HCT116 (cell line): ENCODE measurements around the gene CRIP3. TPM values are rescaled to one million over a fixed set of nuclear protein-coding genes. Genes with fewer than 3 reads are reported as not detected.

Experiments
- ATAC-seq: fragments of 200-7000 bp; cut with Tn5 transposase; 2 replicates; pipeline ENCODE4 v1.9.1; 2020; ENCODE audit warnings: mild to moderate bottlenecking, moderate library complexity
- BruUV-seq: library from RNA; stranded (reverse); fragments of 400-500 nt; replicated peaks from 2 replicates; lab custom pipeline; 2021; lab: Mats Ljungman, UMichigan
- CTCF ChIA-PET: fragments of 300-600 bp; sonication (Branson Sonifier 250); formaldehyde crosslinking; loops from one replicate; lab custom pipeline; 2021; ENCODE audit warnings: antibody characterized with exemption; lab: Charles Lee
- POLR2A ChIA-PET: fragments of 300-600, 350-600 bp; sonication (Branson Sonifier 250); formaldehyde crosslinking; loops from one replicate; lab custom pipeline; 2021; ENCODE audit warnings: antibody characterized with exemption; lab: Charles Lee
- RAD21 ChIA-PET, 2 experiments: fragments of 300-600 bp; sonication (Branson Sonifier 250); formaldehyde crosslinking; loops; one replicate each; lab custom pipeline; 2023; ENCODE audit warnings: low total read pairs in 2 of 2; ENCODE audit not compliant: uncharacterized antibody in 2 of 2, unreplicated experiment in 2 of 2, low non-redundant PET in 1 of 2; lab: Charles Lee
- DNase-seq: peaks from one replicate; pipeline ENCODE4 v3.0.0-alpha.2; 2010; ENCODE audit warnings: low read depth, low spot score
- H2AFZ ChIP-seq: fragments of 200-600 bp; shearing (Covaris generic), sonication (generic); 2 replicates; pipeline ENCODE4 v1.6.1; 2017; ENCODE audit warnings: low read depth, mixed run types, mixed read lengths, antibody characterized with exemption, low read length; ENCODE audit not compliant: poor library complexity, severe bottlenecking
- H3K27ac ChIP-seq: 2 replicates; pipeline ENCODE4 v1.5.1; 2012; ENCODE audit warnings: low read depth, low read length
- H3K27me3 ChIP-seq: fragments of 200-600 bp; sonication (generic); 2 replicates; pipeline ENCODE4 v1.6.1; 2016; ENCODE audit warnings: mixed run types, low read length, mixed read lengths; ENCODE audit not compliant: insufficient read depth
- H3K36me3 ChIP-seq, 2 experiments: fragments of 200-500 bp in 1 of 2; fragments of 200-600 bp in 1 of 2; sonication (Bioruptor generic) in 1 of 2; sonication (generic) in 1 of 2; 2 replicates each; pipeline versions ENCODE4 v1.5.1 to v1.6.1; 2014 to 2016; ENCODE audit warnings: low read length in 2 of 2, inconsistent platforms in 1 of 2, mixed read lengths in 1 of 2, mixed run types in 1 of 2; ENCODE audit not compliant: insufficient read depth in 2 of 2, control insufficient read depth in 1 of 2
- H3K4me1 ChIP-seq, 2 experiments: fragments of 200-600 bp in 1 of 2; sonication (generic) in 1 of 2; 2 replicates each; pipeline versions ENCODE4 v1.5.1 to v1.6.1; 2012 to 2017; ENCODE audit warnings: low read length in 2 of 2, inconsistent platforms in 1 of 2, mild to moderate bottlenecking in 1 of 2, mixed read lengths in 1 of 2, mixed run types in 1 of 2, moderate library complexity in 1 of 2; ENCODE audit not compliant: insufficient read depth in 2 of 2, control insufficient read depth in 1 of 2
- H3K4me2 ChIP-seq: fragments of 200-600 bp; sonication (generic); 2 replicates; pipeline ENCODE4 v1.6.1; 2017; ENCODE audit warnings: mixed run types, low read length, mixed read lengths
- H3K4me3 ChIP-seq, 2 experiments: fragments of 200-600 bp in 1 of 2; sonication (generic) in 1 of 2; replicated peaks in 1 of 2; 2 replicates each; pipeline ENCODE4 v1.5.1; 2011 to 2016; ENCODE audit warnings: low read length in 2 of 2, control low read depth in 1 of 2, low read depth in 1 of 2, mild to moderate bottlenecking in 1 of 2, mixed read lengths in 1 of 2, mixed run types in 1 of 2
- H3K79me2 ChIP-seq: fragments of 200-600 bp; sonication (generic); 2 replicates; pipeline ENCODE4 v1.6.1; 2017; ENCODE audit warnings: mild to moderate bottlenecking, mixed run types, low read length, moderate library complexity, mixed read lengths; ENCODE audit not compliant: insufficient read depth
- H3K9ac ChIP-seq: fragments of 200-600 bp; sonication (generic); 2 replicates; pipeline ENCODE4 v1.6.1; 2016; ENCODE audit warnings: low read length, mixed read lengths
- H3K9me2 ChIP-seq: fragments of 200-600 bp; sonication (generic), shearing (Covaris generic); 2 replicates; pipeline ENCODE4 v1.6.1; 2017; ENCODE audit warnings: mixed run types, mild to moderate bottlenecking, moderate library complexity; ENCODE audit not compliant: insufficient read depth
- H3K9me3 ChIP-seq, 2 experiments: fragments of 200-500 bp in 1 of 2; fragments of 200-600 bp in 1 of 2; sonication (Bioruptor generic) in 1 of 2; sonication (generic) in 1 of 2; 2 replicates each; pipeline ENCODE4 v1.6.1; 2014 to 2017; ENCODE audit warnings: low read length in 2 of 2, mixed read lengths in 2 of 2, inconsistent platforms in 1 of 2, low read depth in 1 of 2, mild to moderate bottlenecking in 1 of 2, mixed run types in 1 of 2, moderate library complexity in 1 of 2; ENCODE audit not compliant: control insufficient read depth in 1 of 2, insufficient read depth in 1 of 2
- H4K20me1 ChIP-seq: fragments of 200-600 bp; sonication (generic), shearing (Covaris generic); 2 replicates; pipeline ENCODE4 v1.6.1; 2017; ENCODE audit warnings: mixed run types, mild to moderate bottlenecking, moderate library complexity; ENCODE audit not compliant: insufficient read depth
- CBX3 ChIP-seq: IDR thresholded peaks from 2 replicates; pipeline ENCODE4 v1.6.1; 2012; ENCODE audit warnings: low read depth
- EZH2 ChIP-seq: fragments of 200-600 bp; sonication (generic); IDR thresholded peaks from 2 replicates; pipeline ENCODE4 v1.6.1; 2017; ENCODE audit warnings: antibody characterized with exemption, mixed run types
- EZH2phosphoT487 ChIP-seq: fragments of 200-600 bp; IDR thresholded peaks from 2 replicates; pipeline ENCODE4 v1.6.1; 2018; ENCODE audit warnings: antibody characterized with exemption, borderline replicate concordance
- JUND ChIP-seq: IDR thresholded peaks from 2 replicates; pipeline ENCODE4 v1.6.1; 2012
- MAX ChIP-seq: IDR thresholded peaks from 2 replicates; pipeline ENCODE4 v1.6.1; 2012
- REST ChIP-seq: IDR thresholded peaks from 2 replicates; pipeline ENCODE4 v1.6.1; 2012; ENCODE audit warnings: low read depth
- SIN3A ChIP-seq: IDR thresholded peaks from 2 replicates; pipeline ENCODE4 v1.6.1; 2012; ENCODE audit warnings: low read depth
- SP1 ChIP-seq: IDR thresholded peaks from 2 replicates; pipeline ENCODE4 v1.6.1; 2012; ENCODE audit warnings: low read depth
- TCF7L2 ChIP-seq: IDR thresholded peaks from 2 replicates; pipeline ENCODE4 v1.7.0; 2011; ENCODE audit warnings: borderline replicate concordance, inconsistent platforms; ENCODE audit not compliant: insufficient read depth, insufficient read length; ENCODE audit errors: extremely low read depth
- YY1 ChIP-seq: IDR thresholded peaks from 2 replicates; pipeline ENCODE4 v1.6.1; 2011; ENCODE audit warnings: low read length, low read depth, moderate library complexity, mild to moderate bottlenecking; ENCODE audit not compliant: insufficient replicate concordance; ENCODE audit errors: extremely low read depth
- ZNF274 ChIP-seq: fragments of 200-500 bp; sonication (Bioruptor generic); IDR thresholded peaks from 2 replicates; pipeline ENCODE4 v1.6.1; 2014; ENCODE audit warnings: mild to moderate bottlenecking, low read depth, low read length, inconsistent platforms
- intact Hi-C: fragments of 100-400 bp; cut with micrococcal nuclease; formaldehyde crosslinking; loops from 2 replicates; pipeline ENCODE4 v1.10.0; 2022
- total RNA-seq: library from RNA; stranded (reverse); gene quantifications from one replicate; pipeline ENCODE4 v1.2.1, GENCODE V29; 2021; ENCODE audit not compliant: unreplicated experiment

CRIP3 gene
- total RNA-seq, 1 experiment from 2014 or later, result not detected

- Histone ChIP-seq H3K27ac (no peak overlapping the region), H3K27me3 (no peaks in the 10 kb centered on the region), H3K9me3 (no peaks in the 10 kb centered on the region), H3K9me2 (no peaks in the 10 kb centered on the region), H3K36me3 (no peaks in the 10 kb centered on the region), H3K4me3 (no peak overlapping the region), H3K4me1 (no peaks in the 10 kb centered on the region), H3K79me2 (no peaks in the 10 kb centered on the region), H2AFZ (no peak overlapping the region), H4K20me1 (no peaks in the 10 kb centered on the region), H3K9ac (no peak overlapping the region), H3K4me2 (no peak overlapping the region)
- ChIA-PET POLR2A (no interaction called here), RAD21 (no interaction called here), CTCF (interaction anchor here (0.8 kb wide), 1 partner anchor 9 kb away, joined by 3 read pairs; no protein-coding TSS in a partner anchor)
- intact Hi-C loops, result no loop called here
- BruUV-seq, result no TSS peak
- no peak for TF ChIP-seq EZH2phosphoT487
- no peak for DNase-seq
- no peak for ATAC-seq
These were observed 39.2 kb downstream of the CRIP3 start for GRCh38 chr6:43269273-43270007.

GRCh38 chr6:43268782-43269272 lies 39.8 kb downstream of the CRIP3 start:
- H3K27ac ChIP-seq, result no peak overlapping the region
- POLR2A ChIA-PET, result no interaction called here
- CTCF ChIA-PET, result interaction anchor here (0.7 to 0.8 kb wide), 2 partner anchors 9 to 40 kb away, joined by 3 read pairs; no protein-coding TSS in a partner anchor

More at GRCh38 chr6:43268782-43269272, 39.8 kb downstream of the CRIP3 start:
- DNase-seq, result no peak
- Histone ChIP-seq H3K36me3 (no peaks in the 10 kb centered on the region), H2AFZ (no peak overlapping the region), H3K9me2 (no peaks in the 10 kb centered on the region), H3K4me3 (no peak overlapping the region), H3K27me3 (no peaks in the 10 kb centered on the region), H3K4me1 (no peaks in the 10 kb centered on the region), H4K20me1 (no peaks in the 10 kb centered on the region), H3K4me2 (no peak overlapping the region), H3K79me2 (no peaks in the 10 kb centered on the region), H3K9me3 (no peaks in the 10 kb centered on the region), H3K9ac (no peak overlapping the region)
- intact Hi-C loops, result no loop called here
- TF ChIP-seq TCF7L2, result no peak
- TF ChIP-seq CBX3, result no peak
- TF ChIP-seq ZNF274, result no peak
- no peak for TF ChIP-seq JUND
- no peak for TF ChIP-seq YY1
- no peak for TF ChIP-seq SP1
- TF ChIP-seq EZH2, result no peak
- no peak for TF ChIP-seq SIN3A
- TF ChIP-seq MAX, result no peak
- no peak for TF ChIP-seq REST
- RAD21 ChIA-PET, result no interaction called here
- no TSS peak for BruUV-seq
- no peak for ATAC-seq
